Measurements from ENCODE around the gene VIPR1.

The VIPR1 gene

GRCh38 chr3:42472555-42472954 is 29.9 kb upstream of the VIPR1 start:
- TF ChIP-seq ZC3H10 (CRISPR knock-in tag; IDR thresholded peaks at IDR 0.05) (no peak), ZNF8 (CRISPR knock-in tag; IDR thresholded peaks at IDR 0.05) (no peak), ZFP30 (CRISPR knock-in tag; IDR thresholded peaks at IDR 0.05) (no peak), RARB (CRISPR knock-in tag; IDR thresholded peaks at IDR 0.05) (no peak), CSRNP3 (CRISPR knock-in tag; IDR thresholded peaks at IDR 0.05) (no peak), BACH2 (CRISPR knock-in tag; IDR thresholded peaks at IDR 0.05; ENCODE audit: borderline replicate concordance) (no peak), PPARA (CRISPR knock-in tag; IDR thresholded peaks at IDR 0.05; ENCODE audit: borderline replicate concordance) (no peak), CSDC2 (CRISPR knock-in tag; IDR thresholded peaks at IDR 0.05) (no peak), OSR1 (CRISPR knock-in tag; IDR thresholded peaks at IDR 0.05) (no peak), SNAI2 (CRISPR knock-in tag; IDR thresholded peaks at IDR 0.05) (no peak)
- TF ChIP-seq, protein P1, sequence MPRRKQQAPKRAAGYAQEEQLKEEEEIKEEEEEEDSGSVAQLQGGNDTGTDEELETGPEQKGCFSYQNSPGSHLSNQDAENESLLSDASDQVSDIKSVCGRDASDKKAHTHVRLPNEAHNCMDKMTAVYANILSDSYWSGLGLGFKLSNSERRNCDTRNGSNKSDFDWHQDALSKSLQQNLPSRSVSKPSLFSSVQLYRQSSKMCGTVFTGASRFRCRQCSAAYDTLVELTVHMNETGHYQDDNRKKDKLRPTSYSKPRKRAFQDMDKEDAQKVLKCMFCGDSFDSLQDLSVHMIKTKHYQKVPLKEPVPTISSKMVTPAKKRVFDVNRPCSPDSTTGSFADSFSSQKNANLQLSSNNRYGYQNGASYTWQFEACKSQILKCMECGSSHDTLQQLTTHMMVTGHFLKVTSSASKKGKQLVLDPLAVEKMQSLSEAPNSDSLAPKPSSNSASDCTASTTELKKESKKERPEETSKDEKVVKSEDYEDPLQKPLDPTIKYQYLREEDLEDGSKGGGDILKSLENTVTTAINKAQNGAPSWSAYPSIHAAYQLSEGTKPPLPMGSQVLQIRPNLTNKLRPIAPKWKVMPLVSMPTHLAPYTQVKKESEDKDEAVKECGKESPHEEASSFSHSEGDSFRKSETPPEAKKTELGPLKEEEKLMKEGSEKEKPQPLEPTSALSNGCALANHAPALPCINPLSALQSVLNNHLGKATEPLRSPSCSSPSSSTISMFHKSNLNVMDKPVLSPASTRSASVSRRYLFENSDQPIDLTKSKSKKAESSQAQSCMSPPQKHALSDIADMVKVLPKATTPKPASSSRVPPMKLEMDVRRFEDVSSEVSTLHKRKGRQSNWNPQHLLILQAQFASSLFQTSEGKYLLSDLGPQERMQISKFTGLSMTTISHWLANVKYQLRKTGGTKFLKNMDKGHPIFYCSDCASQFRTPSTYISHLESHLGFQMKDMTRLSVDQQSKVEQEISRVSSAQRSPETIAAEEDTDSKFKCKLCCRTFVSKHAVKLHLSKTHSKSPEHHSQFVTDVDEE (CRISPR knock-in tag; IDR thresholded peaks at IDR 0.05) = no peak
- ATAC-seq = no peak

- no peak for TF ChIP-seq ZC3H10 (CRISPR knock-in tag; IDR thresholded peaks at IDR 0.05)
- TF ChIP-seq TOX (CRISPR knock-in tag; IDR thresholded peaks at IDR 0.05; ENCODE audit: borderline replicate concordance) = no peak
- no peak for TF ChIP-seq ZFP3 (CRISPR knock-in tag; IDR thresholded peaks at IDR 0.05)
- no peak for TF ChIP-seq ZNF8 (CRISPR knock-in tag; IDR thresholded peaks at IDR 0.05)
- TF ChIP-seq, protein P2, sequence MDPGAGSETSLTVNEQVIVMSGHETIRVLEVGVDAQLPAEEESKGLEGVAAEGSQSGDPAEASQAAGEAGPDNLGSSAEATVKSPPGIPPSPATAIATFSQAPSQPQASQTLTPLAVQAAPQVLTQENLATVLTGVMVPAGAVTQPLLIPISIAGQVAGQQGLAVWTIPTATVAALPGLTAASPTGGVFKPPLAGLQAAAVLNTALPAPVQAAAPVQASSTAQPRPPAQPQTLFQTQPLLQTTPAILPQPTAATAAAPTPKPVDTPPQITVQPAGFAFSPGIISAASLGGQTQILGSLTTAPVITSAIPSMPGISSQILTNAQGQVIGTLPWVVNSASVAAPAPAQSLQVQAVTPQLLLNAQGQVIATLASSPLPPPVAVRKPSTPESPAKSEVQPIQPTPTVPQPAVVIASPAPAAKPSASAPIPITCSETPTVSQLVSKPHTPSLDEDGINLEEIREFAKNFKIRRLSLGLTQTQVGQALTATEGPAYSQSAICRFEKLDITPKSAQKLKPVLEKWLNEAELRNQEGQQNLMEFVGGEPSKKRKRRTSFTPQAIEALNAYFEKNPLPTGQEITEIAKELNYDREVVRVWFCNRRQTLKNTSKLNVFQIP (CRISPR knock-in tag; IDR thresholded peaks at IDR 0.05; ENCODE audit: borderline replicate concordance, low read depth) = no peak
- no peak for TF ChIP-seq SNAI2 (CRISPR knock-in tag; IDR thresholded peaks at IDR 0.05)
- no peak for TF ChIP-seq CSDC2 (CRISPR knock-in tag; IDR thresholded peaks at IDR 0.05)
- TF ChIP-seq, protein P3, sequence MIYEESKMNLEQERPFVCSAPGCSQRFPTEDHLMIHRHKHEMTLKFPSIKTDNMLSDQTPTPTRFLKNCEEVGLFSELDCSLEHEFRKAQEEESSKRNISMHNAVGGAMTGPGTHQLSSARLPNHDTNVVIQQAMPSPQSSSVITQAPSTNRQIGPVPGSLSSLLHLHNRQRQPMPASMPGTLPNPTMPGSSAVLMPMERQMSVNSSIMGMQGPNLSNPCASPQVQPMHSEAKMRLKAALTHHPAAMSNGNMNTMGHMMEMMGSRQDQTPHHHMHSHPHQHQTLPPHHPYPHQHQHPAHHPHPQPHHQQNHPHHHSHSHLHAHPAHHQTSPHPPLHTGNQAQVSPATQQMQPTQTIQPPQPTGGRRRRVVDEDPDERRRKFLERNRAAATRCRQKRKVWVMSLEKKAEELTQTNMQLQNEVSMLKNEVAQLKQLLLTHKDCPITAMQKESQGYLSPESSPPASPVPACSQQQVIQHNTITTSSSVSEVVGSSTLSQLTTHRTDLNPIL (CRISPR knock-in tag; IDR thresholded peaks at IDR 0.05; ENCODE audit: low read depth) = no peak
- TF ChIP-seq ARNTL (CRISPR knock-in tag; IDR thresholded peaks at IDR 0.05; ENCODE audit: borderline replicate concordance, low read depth) = no peak
- no peak for TF ChIP-seq PATZ1 (CRISPR knock-in tag; IDR thresholded peaks at IDR 0.05; ENCODE audit: borderline replicate concordance)
- TF ChIP-seq BACH2 (CRISPR knock-in tag; IDR thresholded peaks at IDR 0.05; ENCODE audit: borderline replicate concordance) = no peak
- no peak for TF ChIP-seq GLIS3 (CRISPR knock-in tag; IDR thresholded peaks at IDR 0.05)
- no peak for TF ChIP-seq ZNF70 (CRISPR knock-in tag; IDR thresholded peaks at IDR 0.05)
- no peak for TF ChIP-seq TCF4 (CRISPR knock-in tag; IDR thresholded peaks at IDR 0.05; ENCODE audit: borderline replicate concordance)
- TF ChIP-seq ISL1 (CRISPR knock-in tag; IDR thresholded peaks at IDR 0.05) = no peak
- TF ChIP-seq CSRNP3 (CRISPR knock-in tag; IDR thresholded peaks at IDR 0.05) = no peak
- ATAC-seq = no peak
Measured at GRCh38 chr3:42473083-42473932, 29.1 kb upstream of the VIPR1 start.

Measured in SK-N-SH treated with all-trans-retinoic acid at 6 μM for 48 hours (cell line).